ENCODE data around the gene HGFAC. TPM values are rescaled to one million over a fixed set of nuclear protein-coding genes. Genes with fewer than 3 reads are reported as not detected.
A peak's percentile ranks its signal among the peaks of the same experiment; 100 is the strongest.

Gene HGFAC
- total and polyA plus RNA-seq, 2 of the 13 experiments (the other 11 are each of a cell fraction or from before 2014, with no cell fraction given): 8.5 to 63.6 TPM

DNA sequence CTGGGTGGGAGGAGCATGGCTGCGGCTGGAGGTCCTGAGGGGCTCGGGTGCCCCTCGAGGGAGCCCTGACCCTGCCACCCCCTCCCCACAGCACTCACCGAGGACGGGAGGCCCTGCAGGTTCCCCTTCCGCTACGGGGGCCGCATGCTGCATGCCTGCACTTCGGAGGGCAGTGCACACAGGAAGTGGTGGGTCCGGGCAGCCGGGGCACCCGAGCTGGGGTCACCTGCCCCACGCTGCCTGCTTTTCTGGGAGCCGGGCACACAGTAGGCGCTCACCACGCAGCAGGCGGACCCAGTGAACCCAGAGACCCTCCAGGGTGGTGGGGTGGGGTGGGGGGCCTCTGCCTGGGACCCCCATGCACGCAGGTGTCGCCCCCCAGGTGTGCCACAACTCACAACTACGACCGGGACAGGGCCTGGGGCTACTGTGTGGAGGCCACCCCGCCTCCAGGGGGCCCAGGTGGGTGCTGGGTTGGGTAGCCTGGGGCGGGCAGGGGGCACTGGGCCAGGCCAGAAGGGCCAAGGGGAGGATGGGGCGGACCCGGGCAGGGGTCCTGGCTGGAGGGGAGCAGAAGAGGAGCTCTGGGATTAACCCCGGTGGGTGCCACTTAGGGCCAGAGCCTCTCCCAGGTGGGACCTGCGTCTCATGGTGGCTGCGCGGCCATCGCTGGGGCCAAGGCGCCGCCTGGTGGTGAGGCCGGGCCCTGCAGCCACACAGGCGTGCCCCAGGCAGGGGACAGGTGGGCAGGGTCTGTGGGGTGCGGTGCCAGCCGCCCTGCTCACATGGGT is 1.4 kb downstream of the HGFAC start (continued):
- no peak for TF ChIP-seq FOXP1 (IDR thresholded peaks at IDR 0.05)
- no peak for TF ChIP-seq FOXP1 (CRISPR knock-in tag; IDR thresholded peaks at IDR 0.05)
- TF ChIP-seq, protein P1, sequence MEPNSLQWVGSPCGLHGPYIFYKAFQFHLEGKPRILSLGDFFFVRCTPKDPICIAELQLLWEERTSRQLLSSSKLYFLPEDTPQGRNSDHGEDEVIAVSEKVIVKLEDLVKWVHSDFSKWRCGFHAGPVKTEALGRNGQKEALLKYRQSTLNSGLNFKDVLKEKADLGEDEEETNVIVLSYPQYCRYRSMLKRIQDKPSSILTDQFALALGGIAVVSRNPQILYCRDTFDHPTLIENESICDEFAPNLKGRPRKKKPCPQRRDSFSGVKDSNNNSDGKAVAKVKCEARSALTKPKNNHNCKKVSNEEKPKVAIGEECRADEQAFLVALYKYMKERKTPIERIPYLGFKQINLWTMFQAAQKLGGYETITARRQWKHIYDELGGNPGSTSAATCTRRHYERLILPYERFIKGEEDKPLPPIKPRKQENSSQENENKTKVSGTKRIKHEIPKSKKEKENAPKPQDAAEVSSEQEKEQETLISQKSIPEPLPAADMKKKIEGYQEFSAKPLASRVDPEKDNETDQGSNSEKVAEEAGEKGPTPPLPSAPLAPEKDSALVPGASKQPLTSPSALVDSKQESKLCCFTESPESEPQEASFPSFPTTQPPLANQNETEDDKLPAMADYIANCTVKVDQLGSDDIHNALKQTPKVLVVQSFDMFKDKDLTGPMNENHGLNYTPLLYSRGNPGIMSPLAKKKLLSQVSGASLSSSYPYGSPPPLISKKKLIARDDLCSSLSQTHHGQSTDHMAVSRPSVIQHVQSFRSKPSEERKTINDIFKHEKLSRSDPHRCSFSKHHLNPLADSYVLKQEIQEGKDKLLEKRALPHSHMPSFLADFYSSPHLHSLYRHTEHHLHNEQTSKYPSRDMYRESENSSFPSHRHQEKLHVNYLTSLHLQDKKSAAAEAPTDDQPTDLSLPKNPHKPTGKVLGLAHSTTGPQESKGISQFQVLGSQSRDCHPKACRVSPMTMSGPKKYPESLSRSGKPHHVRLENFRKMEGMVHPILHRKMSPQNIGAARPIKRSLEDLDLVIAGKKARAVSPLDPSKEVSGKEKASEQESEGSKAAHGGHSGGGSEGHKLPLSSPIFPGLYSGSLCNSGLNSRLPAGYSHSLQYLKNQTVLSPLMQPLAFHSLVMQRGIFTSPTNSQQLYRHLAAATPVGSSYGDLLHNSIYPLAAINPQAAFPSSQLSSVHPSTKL (CRISPR knock-in tag; IDR thresholded peaks at IDR 0.05): peak; percentile 13; the same call in 1 of the 2 replicates
- TF ChIP-seq HIVEP1 (CRISPR knock-in tag; IDR thresholded peaks at IDR 0.05): peak; percentile 20; the same call in 1 of the 2 replicates
- TF ChIP-seq HNF1A (IDR thresholded peaks at IDR 0.05; ENCODE audit: low read depth): no peak
- TF ChIP-seq HNF1A (CRISPR knock-in tag; IDR thresholded peaks at IDR 0.05; ENCODE audit: borderline replicate concordance): 0 out of 2 replicates have a peak, but pooled peaks have one; percentile 43
- peak; percentile 33 for TF ChIP-seq POLR2G (IDR thresholded peaks at IDR 0.05; ENCODE audit: low read depth, low read length)
- TF ChIP-seq ZNF343 (CRISPR knock-in tag; IDR thresholded peaks at IDR 0.05): 0 out of 2 replicates have a peak, but pooled peaks have one; percentile 39
- TF ChIP-seq PPARG (CRISPR knock-in tag; conservative IDR thresholded peaks at IDR 0.05): no peak
- TF ChIP-seq, protein P2, sequence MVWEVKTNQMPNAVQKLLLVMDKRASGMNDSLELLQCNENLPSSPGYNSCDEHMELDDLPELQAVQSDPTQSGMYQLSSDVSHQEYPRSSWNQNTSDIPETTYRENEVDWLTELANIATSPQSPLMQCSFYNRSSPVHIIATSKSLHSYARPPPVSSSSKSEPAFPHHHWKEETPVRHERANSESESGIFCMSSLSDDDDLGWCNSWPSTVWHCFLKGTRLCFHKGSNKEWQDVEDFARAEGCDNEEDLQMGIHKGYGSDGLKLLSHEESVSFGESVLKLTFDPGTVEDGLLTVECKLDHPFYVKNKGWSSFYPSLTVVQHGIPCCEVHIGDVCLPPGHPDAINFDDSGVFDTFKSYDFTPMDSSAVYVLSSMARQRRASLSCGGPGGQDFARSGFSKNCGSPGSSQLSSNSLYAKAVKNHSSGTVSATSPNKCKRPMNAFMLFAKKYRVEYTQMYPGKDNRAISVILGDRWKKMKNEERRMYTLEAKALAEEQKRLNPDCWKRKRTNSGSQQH (CRISPR knock-in tag; IDR thresholded peaks at IDR 0.05; ENCODE audit: low read depth): 0 out of 2 replicates have a peak, but pooled peaks have one; percentile 18
- TF ChIP-seq DMAP1 (CRISPR knock-in tag; IDR thresholded peaks at IDR 0.05): 0 out of 2 replicates have a peak, but pooled peaks have one; percentile 12
- no peak for TF ChIP-seq DBP (CRISPR knock-in tag; IDR thresholded peaks at IDR 0.05; ENCODE audit: not compliant biosample characterization)
- TF ChIP-seq ZNF816 (CRISPR knock-in tag; IDR thresholded peaks at IDR 0.05; ENCODE audit: borderline replicate concordance): peak; percentile 54

Measured in HepG2 (cell line).